DND-41 (cell line): Measurements from ENCODE around the gene DIO1.

Experiments used
- CTCF ChIP-seq: IDR thresholded peaks from 2 replicates; pipeline ENCODE4 v1.5.1; 2012; ENCODE audit warnings: borderline replicate concordance, low read length, moderate library complexity, mild to moderate bottlenecking; ENCODE audit not compliant: poor library complexity, severe bottlenecking; ENCODE audit errors: extremely low read depth
- EZH2 ChIP-seq: IDR thresholded peaks from 3 replicates; pipeline ENCODE4 v1.6.1; 2012; ENCODE audit warnings: borderline replicate concordance, low read depth, mild to moderate bottlenecking, moderate library complexity, low read length, inconsistent platforms; ENCODE audit not compliant: severe bottlenecking

- TF ChIP-seq CTCF (no peak), EZH2 (no peak)
These were observed 25.7 kb downstream of the DIO1 start for GRCh38 chr1:53919675-53920066.
